ENCODE measurements around the gene ZNF385D.

DNA sequence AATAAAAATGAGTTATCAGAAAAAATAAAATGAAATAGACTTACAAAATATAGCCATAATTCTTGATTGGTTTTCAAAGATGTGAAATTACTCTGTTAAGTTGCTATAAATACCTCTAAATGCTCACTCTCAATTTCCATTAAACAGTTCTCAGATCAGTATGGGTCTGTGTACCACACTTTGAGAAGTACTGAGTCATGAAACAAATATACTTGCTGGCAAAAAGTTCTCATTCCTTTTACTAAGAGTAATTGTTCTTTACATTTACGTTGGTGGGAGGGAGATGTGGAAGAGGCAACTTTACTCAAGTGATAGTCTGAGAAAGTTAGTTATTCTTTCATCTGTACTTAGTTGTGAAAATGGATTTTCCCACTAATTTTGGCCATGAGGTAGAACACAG is 96.3 kb downstream of the ZNF385D start:
- TF ChIP-seq ARNT (IDR thresholded peaks at IDR 0.05) (no peak), FOXK2 (IDR thresholded peaks at IDR 0.05) (no peak), LEF1 (IDR thresholded peaks at IDR 0.05; ENCODE audit: borderline replicate concordance) (no peak), TARDBP (IDR thresholded peaks at IDR 0.05) (no peak)
